Muscle of leg (tissue), 11 donors: ENCODE data around the gene PLTP. TPM values are rescaled to one million over a fixed set of nuclear protein-coding genes. Genes with fewer than 3 reads are reported as not detected.
A peak's percentile ranks its signal among the peaks of the same experiment; 100 is the strongest.

Source experiments
- DNase-seq: peaks from one replicate; pipeline ENCODE4 v3.0.0; 2013
- H3K27ac ChIP-seq: one replicate; pipeline ENCODE4 v1.5.1; 2013; ENCODE audit warnings: mild to moderate bottlenecking, low read length, control low read depth
- H3K27me3 ChIP-seq: one replicate; pipeline ENCODE4 v1.6.1; 2013; ENCODE audit warnings: low read length; ENCODE audit not compliant: control insufficient read depth, insufficient read depth
- H3K36me3 ChIP-seq: one replicate; pipeline ENCODE4 v1.6.1; 2013; ENCODE audit warnings: low read length; ENCODE audit not compliant: control insufficient read depth, insufficient read depth
- H3K4me1 ChIP-seq: one replicate; pipeline ENCODE4 v1.6.1; 2013; ENCODE audit warnings: low read length; ENCODE audit not compliant: control insufficient read depth, insufficient read depth
- H3K4me3 ChIP-seq: one replicate; pipeline ENCODE4 v1.5.1; 2013; ENCODE audit warnings: low read length, control low read depth
- H3K9me3 ChIP-seq: replicated peaks from 2 replicates; pipeline ENCODE4 v1.6.1; 2013; ENCODE audit warnings: low read depth, low read length; ENCODE audit not compliant: control insufficient read depth
- WGBS: methylation state at CpG from one replicate; pipeline ENCODE4 v1.1.5; 2013; ENCODE audit warnings: missing lambda C conversion rate; ENCODE audit not compliant: insufficient coverage; 5-methylcytosine and 5-hydroxymethylcytosine counted together
- polyA plus RNA-seq, 8 donors: library from polyadenylated mRNA; unstranded; fragments of 120-200 nt; gene quantifications; one replicate each; pipeline versions ENCODE4 v1.2.1 to v1.2.3, GENCODE V29; 2013; ENCODE audit warnings: inconsistent platforms in 1 of 8, low replicate concordance in 1 of 8; ENCODE audit not compliant: insufficient read length in 8 of 8, insufficient read depth in 1 of 8
- total RNA-seq: library from RNA; stranded (reverse); fragments of 120-200 nt; gene quantifications from one replicate; pipeline ENCODE4 v1.2.4, GENCODE V29; 2013

The PLTP gene
- total and polyA plus RNA-seq, 9 donors, result 13.0 to 39.4 (median 23.9) TPM

- H3K27me3 ChIP-seq, result no peaks in the 10 kb centered on the region
- no peak overlapping the region for H3K4me3 ChIP-seq
- peaks cover 5% of the 10 kb centered on the region for H3K4me1 ChIP-seq
- 88% methylated on average over 14 of the region's 19 CpGs for WGBS
- no peak for DNase-seq
- no peak overlapping the region for H3K27ac ChIP-seq
- H3K36me3 ChIP-seq, result peaks cover 76% of the 10 kb centered on the region
- no peaks in the 10 kb centered on the region for H3K9me3 ChIP-seq
Observed at GRCh38 chr20:45951925-45952834, 40.2 kb upstream of the PLTP start.

DNA sequence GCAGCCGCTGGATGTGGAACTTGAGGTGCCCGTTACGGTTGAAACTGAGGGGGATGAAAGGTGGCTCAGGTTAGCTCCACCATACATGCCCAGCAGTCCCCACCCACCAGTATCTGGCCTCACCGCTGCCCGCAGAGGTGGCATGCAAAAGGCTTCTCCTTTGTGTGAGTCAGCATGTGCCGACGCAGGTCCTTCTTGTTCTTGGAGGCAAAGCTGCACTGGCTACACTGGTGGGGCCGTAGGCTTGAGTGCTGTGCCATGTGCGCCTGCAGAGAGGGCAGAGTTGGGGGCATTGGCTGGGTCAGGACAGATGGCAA is 38.3 kb upstream of the PLTP start:
- DNase-seq, result no peak
- WGBS, result 78% methylated on average over 4 of the region's 9 CpGs
- H3K36me3 ChIP-seq, result peaks cover 86% of the 10 kb centered on the region

DNA sequence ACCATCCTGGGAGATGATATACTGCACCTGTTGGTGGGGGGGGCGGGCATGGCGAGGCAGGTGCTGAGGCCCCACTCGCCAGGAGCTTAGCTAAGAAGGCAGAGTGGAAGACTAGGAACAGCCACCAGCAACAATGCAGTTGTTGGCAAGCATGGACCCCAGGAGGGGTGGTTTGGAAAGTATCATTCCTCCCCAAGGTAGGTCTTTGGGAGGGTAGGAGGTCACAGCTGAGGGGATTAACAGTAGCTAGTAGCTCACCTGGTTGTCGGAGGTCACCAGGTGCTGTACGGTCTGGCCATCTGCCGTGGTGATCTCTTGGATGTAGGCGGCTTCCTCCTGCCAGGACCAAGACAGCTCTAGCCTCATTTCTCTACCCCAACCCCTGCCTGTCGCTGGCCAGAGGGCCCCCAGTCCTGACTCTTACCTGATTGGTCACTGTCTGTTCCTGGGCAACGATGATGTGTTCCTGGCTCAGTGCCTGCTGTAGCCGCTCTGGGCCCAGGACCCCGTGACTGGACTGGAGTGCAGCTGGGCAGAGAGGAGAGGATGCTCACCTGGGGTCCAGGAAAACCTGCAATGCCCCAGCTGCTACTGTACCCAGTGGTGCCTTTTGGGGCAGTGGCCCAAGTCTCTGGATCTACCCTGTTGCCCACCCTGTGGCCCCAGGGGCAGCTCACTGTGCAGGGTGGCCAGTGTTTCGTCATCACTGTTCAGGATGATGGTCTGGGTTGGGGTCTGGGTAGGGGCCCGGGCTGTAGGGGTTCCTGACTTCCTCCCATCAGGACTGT is 37.8 kb upstream of the PLTP start:
- Histone ChIP-seq H3K36me3 (peaks cover 92% of the 10 kb centered on the region), H3K9me3 (no peaks in the 10 kb centered on the region), H3K27ac (no peak overlapping the region), H3K27me3 (no peaks in the 10 kb centered on the region), H3K4me3 (no peak overlapping the region), H3K4me1 (peaks cover 5% of the 10 kb centered on the region)
- 77% methylated on average over 10 of the region's 13 CpGs for WGBS
- DNase-seq, result no peak

More for the DNA sequence above, 38.3 kb upstream of the PLTP start:
- Histone ChIP-seq H3K27me3 (no peaks in the 10 kb centered on the region), H3K9me3 (no peaks in the 10 kb centered on the region), H3K4me1 (peaks cover 5% of the 10 kb centered on the region), H3K27ac (no peak overlapping the region), H3K4me3 (no peak overlapping the region)

- Histone ChIP-seq H3K4me3 (no peak overlapping the region), H3K27me3 (no peaks in the 10 kb centered on the region), H3K36me3 (peaks cover 98% of the 10 kb centered on the region), H3K27ac (no peak overlapping the region), H3K9me3 (no peaks in the 10 kb centered on the region), H3K4me1 (peaks cover 5% of the 10 kb centered on the region)
- 53% methylated on average over 9 of the region's 10 CpGs for whole genome bisulfite sequencing
- DNase-seq, result no peak
Observed at GRCh38 chr20:45948742-45949541, 37.0 kb upstream of the PLTP start.

GRCh38 chr20:45948261-45948733 is 36.3 kb upstream of the PLTP start:
- peaks cover 98% of the 10 kb centered on the region for H3K36me3 ChIP-seq
- H3K27me3 ChIP-seq, result no peaks in the 10 kb centered on the region
- H3K9me3 ChIP-seq, result no peaks in the 10 kb centered on the region
- DNase-seq, result no peak
- H3K27ac ChIP-seq, result no peak overlapping the region
- H3K4me3 ChIP-seq, result no peak overlapping the region
- H3K4me1 ChIP-seq, result peaks cover 5% of the 10 kb centered on the region
- WGBS, result 68% methylated on average over 6 of the region's 7 CpGs

- Histone ChIP-seq H3K27ac (no peak overlapping the region), H3K4me1 (peaks cover 5% of the 10 kb centered on the region), H3K36me3 (peaks cover 97% of the 10 kb centered on the region), H3K9me3 (no peaks in the 10 kb centered on the region), H3K4me3 (no peak overlapping the region), H3K27me3 (no peaks in the 10 kb centered on the region)
- WGBS, result 83% methylated on average over 27 of the region's 29 CpGs
- DNase-seq, result no peak
Observed at GRCh38 chr20:45947110-45947866, 35.3 kb upstream of the PLTP start.

DNA sequence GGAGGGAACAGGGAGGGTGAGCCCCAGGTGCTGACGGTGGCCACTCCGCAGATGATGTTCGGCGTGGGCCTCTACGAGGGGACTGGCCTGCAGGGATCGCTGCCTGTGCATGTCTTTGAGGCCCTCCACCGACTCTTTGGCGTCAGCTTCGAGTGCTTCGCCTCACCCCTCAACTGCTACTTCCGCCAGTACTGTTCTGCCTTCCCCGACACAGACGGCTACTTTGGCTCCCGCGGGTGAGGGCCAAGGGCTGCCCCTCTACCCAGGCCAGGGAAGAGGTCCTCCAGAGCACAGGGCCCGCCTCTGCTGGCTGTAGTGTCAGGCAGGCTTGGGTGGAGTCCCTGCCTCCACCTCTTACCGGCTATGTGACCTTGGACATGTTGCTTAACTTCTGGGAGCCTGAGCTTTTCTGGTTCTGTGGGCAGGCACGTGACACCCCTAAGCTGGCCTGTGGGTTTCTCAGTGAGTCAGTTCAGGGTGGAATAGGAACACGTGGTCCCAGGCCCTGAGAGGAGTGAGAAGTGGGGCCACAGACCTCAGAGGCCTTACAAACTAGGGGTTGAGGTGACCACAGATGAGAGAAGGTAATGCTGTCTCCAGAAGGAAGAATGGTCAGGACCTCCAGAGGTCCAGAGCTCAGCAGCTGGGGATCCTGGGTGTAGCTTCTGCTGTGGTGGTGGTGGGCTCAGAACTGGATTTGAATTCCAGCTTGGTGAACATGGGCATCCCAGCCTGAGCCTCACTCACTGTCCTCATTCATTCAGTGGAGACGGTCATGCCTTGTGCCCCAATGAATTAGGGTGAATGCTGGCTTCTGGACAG is 34.4 kb upstream of the PLTP start:
- WGBS, result 82% methylated on average over 20 of the region's 20 CpGs
- peak; percentile 48 for DNase-seq
- no peak overlapping the region for H3K4me3 ChIP-seq
- H3K36me3 ChIP-seq, result peaks cover 91% of the 10 kb centered on the region
- H3K27me3 ChIP-seq, result no peaks in the 10 kb centered on the region
- H3K4me1 ChIP-seq, result peaks cover 5% of the 10 kb centered on the region
- H3K27ac ChIP-seq, result no peak overlapping the region
- no peaks in the 10 kb centered on the region for H3K9me3 ChIP-seq

- Histone ChIP-seq H3K27me3 (no peaks in the 10 kb centered on the region), H3K36me3 (peaks cover 93% of the 10 kb centered on the region), H3K4me3 (no peak overlapping the region), H3K9me3 (no peaks in the 10 kb centered on the region), H3K4me1 (peaks cover 5% of the 10 kb centered on the region), H3K27ac (no peak overlapping the region)
- WGBS, result 80% methylated on average over 13 of the region's 13 CpGs
- no peak for DNase-seq
Observed at GRCh38 chr20:45945678-45946148, 33.8 kb upstream of the PLTP start.
